ENCODE results near the gene DMXL1.

DNA sequence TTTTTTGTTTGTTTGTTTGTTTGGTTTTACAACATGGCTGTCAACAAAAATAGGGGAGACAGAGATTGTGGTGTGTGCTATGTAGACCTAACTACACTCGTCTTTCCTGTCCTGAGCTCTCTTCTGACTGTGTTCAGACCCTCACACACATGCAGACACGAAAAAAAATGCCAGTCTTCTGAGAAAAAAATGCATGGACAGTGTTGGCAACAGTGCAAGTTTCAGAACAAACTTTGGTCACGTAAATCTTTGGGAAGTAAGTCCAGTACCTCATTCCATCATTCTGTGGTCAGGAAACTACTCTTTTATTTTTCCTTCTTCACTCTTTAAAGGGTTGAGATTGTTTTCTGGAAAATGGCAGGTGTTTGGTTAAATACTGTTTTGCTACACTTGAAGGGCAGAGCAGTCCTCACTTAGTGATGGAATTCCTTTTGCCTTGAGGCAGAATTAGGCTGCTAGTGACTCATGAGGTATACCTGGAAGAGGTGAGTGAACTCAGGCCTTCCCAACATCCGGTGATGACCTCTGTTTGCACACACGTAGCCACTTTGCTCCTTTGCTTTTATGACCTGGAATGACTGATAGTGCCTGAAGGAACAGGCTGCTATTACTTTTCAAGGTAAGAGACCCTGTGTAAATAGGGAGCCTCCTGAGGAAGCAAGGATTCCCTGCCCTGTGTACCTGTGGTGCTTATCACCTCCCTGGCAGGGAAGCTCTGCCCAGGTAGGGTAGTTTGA, 203.3 kb downstream of the DMXL1 start:
- TF ChIP-seq, protein P1, sequence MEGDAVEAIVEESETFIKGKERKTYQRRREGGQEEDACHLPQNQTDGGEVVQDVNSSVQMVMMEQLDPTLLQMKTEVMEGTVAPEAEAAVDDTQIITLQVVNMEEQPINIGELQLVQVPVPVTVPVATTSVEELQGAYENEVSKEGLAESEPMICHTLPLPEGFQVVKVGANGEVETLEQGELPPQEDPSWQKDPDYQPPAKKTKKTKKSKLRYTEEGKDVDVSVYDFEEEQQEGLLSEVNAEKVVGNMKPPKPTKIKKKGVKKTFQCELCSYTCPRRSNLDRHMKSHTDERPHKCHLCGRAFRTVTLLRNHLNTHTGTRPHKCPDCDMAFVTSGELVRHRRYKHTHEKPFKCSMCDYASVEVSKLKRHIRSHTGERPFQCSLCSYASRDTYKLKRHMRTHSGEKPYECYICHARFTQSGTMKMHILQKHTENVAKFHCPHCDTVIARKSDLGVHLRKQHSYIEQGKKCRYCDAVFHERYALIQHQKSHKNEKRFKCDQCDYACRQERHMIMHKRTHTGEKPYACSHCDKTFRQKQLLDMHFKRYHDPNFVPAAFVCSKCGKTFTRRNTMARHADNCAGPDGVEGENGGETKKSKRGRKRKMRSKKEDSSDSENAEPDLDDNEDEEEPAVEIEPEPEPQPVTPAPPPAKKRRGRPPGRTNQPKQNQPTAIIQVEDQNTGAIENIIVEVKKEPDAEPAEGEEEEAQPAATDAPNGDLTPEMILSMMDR (IDR thresholded peaks at IDR 0.05): no peak
- no peak for TF ChIP-seq POLR2A (IDR thresholded peaks at IDR 0.05)

Data from Peyer's patch (tissue), 4 donors.